ENCODE results near the gene CACNA1B. TPM values are rescaled to one million over a fixed set of nuclear protein-coding genes. Genes with fewer than 3 reads are reported as not detected.

The CACNA1B gene
- polyA plus RNA-seq, 1 of the 3 experiments (the other 2 are of a cell fraction): 0.03 TPM

DNA sequence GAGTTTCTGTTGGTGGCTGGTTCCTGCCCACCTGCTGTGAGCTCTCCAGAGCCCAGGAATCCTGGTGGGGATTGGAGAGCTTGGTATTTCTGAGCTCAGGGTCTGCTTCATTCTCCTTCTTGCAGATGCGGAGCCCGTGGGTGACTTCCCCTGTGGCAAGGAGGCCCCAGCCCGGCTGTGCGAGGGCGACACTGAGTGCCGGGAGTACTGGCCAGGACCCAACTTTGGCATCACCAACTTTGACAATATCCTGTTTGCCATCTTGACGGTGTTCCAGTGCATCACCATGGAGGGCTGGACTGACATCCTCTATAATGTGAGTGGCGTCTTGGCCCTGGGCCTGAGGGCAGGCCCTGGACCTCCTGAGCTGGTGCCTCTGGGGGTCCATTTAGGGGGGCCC, 39.5 kb downstream of the CACNA1B start:
- no peak overlapping the region for H3K9ac ChIP-seq
- H2AFZ ChIP-seq (ENCODE audit: low read depth): no peak overlapping the region
- DNase-seq: no peak
- no peaks in the 10 kb centered on the region for H4K20me1 ChIP-seq (ENCODE audit: insufficient read depth)
- H3K4me1 ChIP-seq (ENCODE audit: control insufficient read depth in 1 of 2, insufficient read depth in 2 of 2, low read depth in 1 of 2, low read length in 1 of 2): no peaks in the 10 kb centered on the region
- H3K27me3 ChIP-seq (ENCODE audit: insufficient read depth): no peaks in the 10 kb centered on the region
- H3K27ac ChIP-seq (ENCODE audit: low read depth in 2 of 2, low read length in 1 of 2): no peak overlapping the region
- no peaks in the 10 kb centered on the region for H3F3A ChIP-seq (replicated peaks; ENCODE audit: insufficient read depth)
- H3K4me3 ChIP-seq (ENCODE audit: low read depth in 2 of 2, low read length in 1 of 2): no peak overlapping the region
- H3K9me2 ChIP-seq: no peaks in the 10 kb centered on the region
- no peaks in the 10 kb centered on the region for H3K9me3 ChIP-seq
- 30% methylated on average over 4 of the region's 8 CpGs for WGBS (ENCODE audit: low lambda C conversion rate)
- no peaks in the 10 kb centered on the region for H3K79me2 ChIP-seq (ENCODE audit: insufficient read depth)
- CTCF ChIA-PET: no interaction called here
- POLR2A ChIA-PET: no interaction called here
- TF ChIP-seq MEF2A (IDR thresholded peaks at IDR 0.05; ENCODE audit: borderline replicate concordance, low read depth) (no peak), SIN3A (IDR thresholded peaks at IDR 0.05; ENCODE audit: borderline replicate concordance, low read depth, low read length) (no peak)
- no peaks in the 10 kb centered on the region for H3K36me3 ChIP-seq (replicated peaks in 1 of 2; ENCODE audit: control insufficient read depth in 1 of 2, insufficient read depth in 2 of 2, low read length in 1 of 2)
- H3K4me2 ChIP-seq: no peak overlapping the region

GRCh38 chr9:137917795-137918194, 40.2 kb downstream of the CACNA1B start:
- Histone ChIP-seq H3K9me3 (no peaks in the 10 kb centered on the region), H3K9ac (no peak overlapping the region), H3K27me3 (ENCODE audit: insufficient read depth) (no peaks in the 10 kb centered on the region), H3K27ac (ENCODE audit: low read depth in 2 of 2, low read length in 1 of 2) (no peak overlapping the region), H3K4me3 (ENCODE audit: low read depth in 2 of 2, low read length in 1 of 2) (no peak overlapping the region), H3K4me2 (no peak overlapping the region), H3K9me2 (no peaks in the 10 kb centered on the region), H4K20me1 (ENCODE audit: insufficient read depth) (no peaks in the 10 kb centered on the region), H3F3A (replicated peaks; ENCODE audit: insufficient read depth) (no peaks in the 10 kb centered on the region), H3K79me2 (ENCODE audit: insufficient read depth) (no peaks in the 10 kb centered on the region), H2AFZ (ENCODE audit: low read depth) (no peak overlapping the region), H3K36me3 (replicated peaks in 1 of 2; ENCODE audit: control insufficient read depth in 1 of 2, insufficient read depth in 2 of 2, low read length in 1 of 2) (no peaks in the 10 kb centered on the region), H3K4me1 (ENCODE audit: control insufficient read depth in 1 of 2, insufficient read depth in 2 of 2, low read depth in 1 of 2, low read length in 1 of 2) (no peaks in the 10 kb centered on the region)
- POLR2A ChIA-PET: no interaction called here
- no peak for TF ChIP-seq MEF2A (IDR thresholded peaks at IDR 0.05; ENCODE audit: borderline replicate concordance, low read depth)
- TF ChIP-seq RXRA (IDR thresholded peaks at IDR 0.05; ENCODE audit: borderline replicate concordance, low read depth): no peak
- TF ChIP-seq, protein P1, sequence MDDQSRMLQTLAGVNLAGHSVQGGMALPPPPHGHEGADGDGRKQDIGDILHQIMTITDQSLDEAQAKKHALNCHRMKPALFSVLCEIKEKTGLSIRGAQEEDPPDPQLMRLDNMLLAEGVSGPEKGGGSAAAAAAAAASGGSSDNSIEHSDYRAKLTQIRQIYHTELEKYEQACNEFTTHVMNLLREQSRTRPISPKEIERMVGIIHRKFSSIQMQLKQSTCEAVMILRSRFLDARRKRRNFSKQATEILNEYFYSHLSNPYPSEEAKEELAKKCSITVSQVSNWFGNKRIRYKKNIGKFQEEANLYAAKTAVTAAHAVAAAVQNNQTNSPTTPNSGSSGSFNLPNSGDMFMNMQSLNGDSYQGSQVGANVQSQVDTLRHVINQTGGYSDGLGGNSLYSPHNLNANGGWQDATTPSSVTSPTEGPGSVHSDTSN (IDR thresholded peaks at IDR 0.05): no peak
- TF ChIP-seq NFIC (IDR thresholded peaks at IDR 0.05; ENCODE audit: borderline replicate concordance): no peak
- no peak for TF ChIP-seq TCF12 (IDR thresholded peaks at IDR 0.05)
- TF ChIP-seq FOXM1 (IDR thresholded peaks at IDR 0.05; ENCODE audit: low read depth): no peak
- TF ChIP-seq RCOR1 (IDR thresholded peaks at IDR 0.05; ENCODE audit: low read length): no peak
- TF ChIP-seq MXI1 (IDR thresholded peaks at IDR 0.05; ENCODE audit: low read depth, low read length): no peak
- CTCF ChIA-PET: no interaction called here
- no peak for DNase-seq
- WGBS (ENCODE audit: low lambda C conversion rate): no CpG with 5 or more reads among the region's 13 CpGs

GRCh38 chr9:137918331-137919094, 40.9 kb downstream of the CACNA1B start:
- H3K36me3 ChIP-seq (replicated peaks in 1 of 2; ENCODE audit: control insufficient read depth in 1 of 2, insufficient read depth in 2 of 2, low read length in 1 of 2): no peaks in the 10 kb centered on the region
- CTCF ChIA-PET: interaction anchor here (0.8 kb wide), 1 partner anchor 16 kb away, joined by 3 read pairs; no protein-coding TSS in a partner anchor
- no peaks in the 10 kb centered on the region for H4K20me1 ChIP-seq (ENCODE audit: insufficient read depth)
- no peaks in the 10 kb centered on the region for H3F3A ChIP-seq (replicated peaks; ENCODE audit: insufficient read depth)
- no peaks in the 10 kb centered on the region for H3K27me3 ChIP-seq (ENCODE audit: insufficient read depth)
- H2AFZ ChIP-seq (ENCODE audit: low read depth): no peak overlapping the region
- no peak overlapping the region for H3K4me3 ChIP-seq (ENCODE audit: low read depth in 2 of 2, low read length in 1 of 2)
- no peak for DNase-seq
- H3K9me2 ChIP-seq: no peaks in the 10 kb centered on the region
- no peaks in the 10 kb centered on the region for H3K9me3 ChIP-seq
- no peak overlapping the region for H3K27ac ChIP-seq (ENCODE audit: low read depth in 2 of 2, low read length in 1 of 2)
- H3K4me1 ChIP-seq (ENCODE audit: control insufficient read depth in 1 of 2, insufficient read depth in 2 of 2, low read depth in 1 of 2, low read length in 1 of 2): no peaks in the 10 kb centered on the region
- H3K4me2 ChIP-seq: no peak overlapping the region
- no peak overlapping the region for H3K9ac ChIP-seq
- WGBS (ENCODE audit: low lambda C conversion rate): 32% methylated on average over 8 of the region's 9 CpGs
- H3K79me2 ChIP-seq (ENCODE audit: insufficient read depth): no peaks in the 10 kb centered on the region
- POLR2A ChIA-PET: no interaction called here
- TF ChIP-seq NFIC (IDR thresholded peaks at IDR 0.05; ENCODE audit: borderline replicate concordance): no peak
- no peak for TF ChIP-seq FOXJ3 (CRISPR knock-in tag; IDR thresholded peaks at IDR 0.05)
- TF ChIP-seq, protein P2, sequence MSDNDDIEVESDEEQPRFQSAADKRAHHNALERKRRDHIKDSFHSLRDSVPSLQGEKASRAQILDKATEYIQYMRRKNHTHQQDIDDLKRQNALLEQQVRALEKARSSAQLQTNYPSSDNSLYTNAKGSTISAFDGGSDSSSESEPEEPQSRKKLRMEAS (IDR thresholded peaks at IDR 0.05; ENCODE audit: low read depth): no peak
- no peak for TF ChIP-seq YY1 (IDR thresholded peaks at IDR 0.05; ENCODE audit: low read depth)
- no peak for TF ChIP-seq EZH2phosphoT487 (IDR thresholded peaks at IDR 0.05; ENCODE audit: borderline replicate concordance, low read depth)
- TF ChIP-seq TEAD4 (IDR thresholded peaks at IDR 0.05; ENCODE audit: borderline replicate concordance, insufficient read depth): no peak
- no peak for TF ChIP-seq USF1 (IDR thresholded peaks at IDR 0.05; ENCODE audit: borderline replicate concordance, low read depth)
- no peak for TF ChIP-seq POLR2AphosphoS5 (IDR thresholded peaks at IDR 0.05; ENCODE audit: low read depth, low read length)
- TF ChIP-seq RCOR1 (IDR thresholded peaks at IDR 0.05; ENCODE audit: low read length): no peak
- TF ChIP-seq ELF1 (IDR thresholded peaks at IDR 0.05): no peak
- TF ChIP-seq IRF3 (IDR thresholded peaks at IDR 0.05; ENCODE audit: low read depth, low read length): no peak

Data from SK-N-SH (cell line).